Activated CD4-positive, CD25-positive, alpha-beta regulatory T cell treated with anti-CD3 and anti-CD28 coated beads, Interleukin-2, amount 50 U/mL, for 16 hours (primary cell): ENCODE data around the gene BLOC1S3.

Experiments
- DNase-seq: peaks from one replicate; pipeline ENCODE4 v3.0.0-alpha.2; 2020; ENCODE audit warnings: low read depth, low spot score

Gene BLOC1S3

GRCh38 chr19:45182758-45183157, 4.2 kb downstream of the BLOC1S3 start:
- no peak for DNase-seq

- no peak for DNase-seq
These were observed 5.5 kb downstream of the BLOC1S3 start for GRCh38 chr19:45184115-45184514.

- DNase-seq: no peak
These were observed 8.1 kb downstream of the BLOC1S3 start for GRCh38 chr19:45186509-45187334.

GRCh38 chr19:45187421-45188100, 9.0 kb downstream of the BLOC1S3 start:
- DNase-seq: no peak

- no peak for DNase-seq
These were observed 11.4 kb downstream of the BLOC1S3 start for GRCh38 chr19:45189971-45190370.

GRCh38 chr19:45191375-45191774, 12.8 kb downstream of the BLOC1S3 start:
- no peak for DNase-seq

GRCh38 chr19:45195764-45196163, 17.2 kb downstream of the BLOC1S3 start:
- no peak for DNase-seq

GRCh38 chr19:45200568-45200967, 22.0 kb downstream of the BLOC1S3 start:
- DNase-seq: no peak

GRCh38 chr19:45202637-45203036, 24.1 kb downstream of the BLOC1S3 start:
- DNase-seq: no peak

GRCh38 chr19:45205810-45206209, 27.2 kb downstream of the BLOC1S3 start:
- DNase-seq: no peak

GRCh38 chr19:45206328-45206727, 27.7 kb downstream of the BLOC1S3 start:
- no peak for DNase-seq

GRCh38 chr19:45211751-45212381, 33.3 kb downstream of the BLOC1S3 start:
- no peak for DNase-seq

- DNase-seq: no peak
These were observed 34.4 kb downstream of the BLOC1S3 start for GRCh38 chr19:45213031-45213430.

- no peak for DNase-seq
These were observed 37.0 kb downstream of the BLOC1S3 start for GRCh38 chr19:45215391-45216191.

- DNase-seq: no peak
These were observed 38.1 kb downstream of the BLOC1S3 start for GRCh38 chr19:45216667-45217066.

- no peak for DNase-seq
These were observed 38.8 kb downstream of the BLOC1S3 start for GRCh38 chr19:45217193-45217956.

GRCh38 chr19:45217957-45218334, 39.4 kb downstream of the BLOC1S3 start:
- no peak for DNase-seq

- DNase-seq: no peak
These were observed 39.8 kb downstream of the BLOC1S3 start for GRCh38 chr19:45218426-45218825.

GRCh38 chr19:45218911-45219743, 40.5 kb downstream of the BLOC1S3 start:
- no peak for DNase-seq

GRCh38 chr19:45222724-45223123, 44.1 kb downstream of the BLOC1S3 start:
- no peak for DNase-seq
